ENCODE results near the gene MAPKAP1.

- TF ChIP-seq CTCF (IDR thresholded peaks at IDR 0.05; ENCODE audit: borderline replicate concordance, extremely low read depth, low read length, poor library complexity, severe bottlenecking) (no peak), EZH2 (IDR thresholded peaks at IDR 0.05; ENCODE audit: borderline replicate concordance, low read depth, low read length, severe bottlenecking) (no peak)
Measured at GRCh38 chr9:125439434-125440272, 267.4 kb downstream of the MAPKAP1 start.

All from DND-41 (cell line).